HG03521 (cell line): ENCODE results near the gene TXK.

Experiments
- ATAC-seq: cut with Tn5 transposase; IDR thresholded peaks from one replicate; pipeline ENCODE4 v1.9.1; 2021; ENCODE audit warnings: mild to moderate bottlenecking, moderate library complexity; ENCODE audit not compliant: unreplicated experiment

TXK gene

DNA sequence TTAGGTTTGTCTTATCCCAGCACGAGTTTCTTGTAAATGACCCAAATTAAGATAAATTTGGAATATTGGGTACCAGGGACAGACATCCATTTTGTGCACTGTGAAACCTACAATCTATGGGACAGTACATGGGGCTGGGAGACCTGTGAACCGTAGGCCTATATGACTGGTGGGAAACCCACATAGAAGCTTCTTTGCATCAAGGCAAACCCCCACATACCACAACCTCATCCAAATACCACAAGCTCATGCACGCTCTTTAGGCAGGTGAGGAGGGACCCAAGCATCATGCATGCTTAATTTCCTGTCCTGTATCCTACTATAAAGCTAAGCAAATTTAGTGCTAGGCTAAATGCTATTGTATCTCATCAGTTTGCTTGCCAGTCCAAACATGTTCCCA lies 69.7 kb downstream of the TXK start:
- ATAC-seq = peak; percentile 53

DNA sequence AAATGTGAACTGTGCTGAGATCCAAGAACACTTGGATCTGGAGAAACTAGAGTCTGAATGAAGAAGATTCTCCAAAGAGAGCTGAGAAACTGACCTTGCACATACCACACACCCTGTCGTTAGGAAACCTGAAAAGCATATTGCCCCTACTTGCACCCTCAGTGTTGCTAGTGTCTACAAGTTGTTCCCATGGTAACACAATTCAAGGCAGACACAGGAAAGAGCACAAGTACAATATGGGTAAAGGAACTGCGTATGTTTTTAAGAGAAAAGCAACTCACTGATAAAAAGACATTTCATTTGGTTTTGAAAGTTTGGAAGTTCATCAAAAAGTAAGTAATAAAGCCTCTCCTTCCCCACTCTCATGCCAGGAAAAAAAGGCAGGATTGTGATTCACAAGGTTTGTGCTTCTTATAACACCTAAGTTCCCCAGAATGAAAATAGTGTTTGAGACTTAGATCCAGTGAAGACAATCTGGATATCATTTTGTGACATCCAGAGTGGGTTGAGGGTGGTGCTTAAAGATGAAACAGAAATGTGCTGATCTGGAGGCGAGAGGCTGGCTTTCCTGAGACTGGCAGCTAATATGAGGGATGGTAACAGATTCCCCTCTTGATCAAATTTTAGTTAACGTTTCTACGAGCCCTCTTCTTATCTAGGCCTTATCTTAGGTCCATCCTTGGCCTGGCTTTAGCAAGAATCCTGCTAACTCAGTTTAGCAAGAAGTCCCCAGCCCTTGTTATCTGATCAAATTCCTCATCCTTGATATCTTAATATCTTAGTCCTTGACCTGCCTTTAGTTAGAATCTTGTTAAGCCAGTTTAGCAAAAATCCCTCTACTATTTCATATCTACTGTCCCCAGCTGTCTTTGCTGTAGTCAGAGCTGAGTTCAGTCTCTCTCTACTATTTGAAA lies 75.2 kb downstream of the TXK start:
- no peak for ATAC-seq

DNA sequence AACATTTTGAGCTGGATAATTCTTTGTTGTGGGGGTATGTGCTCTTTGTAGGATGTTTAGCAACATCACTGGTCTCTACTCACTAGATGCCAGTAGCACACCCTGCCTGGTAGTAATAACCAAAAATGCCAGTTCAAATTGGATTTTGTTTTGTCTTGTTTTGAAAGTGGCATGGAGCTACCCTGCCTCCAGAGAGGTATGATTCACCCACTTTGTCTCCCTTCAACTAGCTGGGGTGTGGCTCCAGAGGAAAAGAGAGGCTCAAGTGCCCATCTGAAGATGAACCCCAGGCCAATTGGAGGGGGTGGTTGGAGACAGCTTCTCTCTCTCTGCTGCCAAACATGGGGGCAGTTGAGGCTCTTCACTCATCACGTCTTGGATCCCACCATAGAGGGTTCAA lies 83.0 kb downstream of the TXK start:
- ATAC-seq = no peak

DNA sequence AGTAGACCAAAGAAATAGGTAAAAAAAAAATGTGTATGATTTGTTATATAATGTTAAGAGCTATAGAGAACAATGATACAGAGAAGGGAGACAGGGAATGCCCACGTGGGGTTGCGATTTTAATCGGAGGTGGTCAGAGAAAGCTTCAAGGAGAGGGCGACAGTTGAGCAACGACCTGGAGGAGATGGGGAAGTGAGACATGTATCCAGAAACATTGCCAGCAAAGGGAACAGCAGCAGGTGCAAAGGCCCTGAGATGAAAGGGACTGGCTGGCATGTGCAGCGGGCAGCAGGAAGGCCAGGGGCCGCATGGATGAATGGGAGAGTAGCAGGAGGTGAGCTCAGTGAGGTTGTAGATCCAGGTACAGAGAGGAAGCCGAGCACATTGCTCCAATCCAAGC lies 84.6 kb downstream of the TXK start:
- no peak for ATAC-seq

DNA sequence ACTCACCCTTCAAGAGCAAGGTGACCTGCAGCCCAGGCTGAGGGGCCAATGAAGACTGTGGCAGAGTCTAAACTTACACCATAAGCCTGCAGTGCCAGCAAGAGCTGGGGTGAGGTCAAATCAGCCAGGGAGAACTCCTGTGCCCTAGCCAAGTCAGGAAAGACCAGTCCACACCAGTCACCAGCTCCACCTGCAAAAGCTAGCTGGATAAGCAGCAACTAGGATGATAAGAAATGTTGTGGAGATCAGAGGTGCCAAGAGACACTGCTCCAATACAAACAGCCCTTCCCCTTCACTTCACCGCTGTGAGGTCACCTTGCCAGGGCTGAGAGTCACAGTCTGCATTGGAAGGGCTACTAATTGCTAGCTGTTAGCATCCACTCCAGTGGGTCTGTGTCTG lies 86.2 kb downstream of the TXK start:
- ATAC-seq = peak; percentile 11

DNA sequence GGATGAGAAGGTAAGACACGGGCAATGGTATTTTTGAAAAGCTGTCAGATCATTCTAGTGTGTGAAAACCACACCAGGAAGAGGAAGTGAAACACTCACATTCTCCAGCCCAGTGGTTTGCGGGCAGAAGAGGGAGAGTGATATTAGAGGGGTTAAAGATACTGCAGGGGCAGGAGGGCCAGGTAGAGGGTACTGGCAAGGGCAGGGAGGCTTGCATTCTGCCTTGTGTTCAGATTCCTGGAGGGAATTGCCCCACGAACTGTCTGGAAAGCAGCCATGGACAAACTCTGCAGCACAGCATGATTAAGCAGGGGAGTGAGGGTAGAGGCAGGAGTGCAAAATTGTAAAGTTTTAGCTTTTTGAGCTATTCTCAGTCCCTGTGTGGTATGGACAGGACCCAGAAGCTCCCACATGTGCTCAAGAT lies 86.6 kb downstream of the TXK start:
- peak; percentile 99 for ATAC-seq

DNA sequence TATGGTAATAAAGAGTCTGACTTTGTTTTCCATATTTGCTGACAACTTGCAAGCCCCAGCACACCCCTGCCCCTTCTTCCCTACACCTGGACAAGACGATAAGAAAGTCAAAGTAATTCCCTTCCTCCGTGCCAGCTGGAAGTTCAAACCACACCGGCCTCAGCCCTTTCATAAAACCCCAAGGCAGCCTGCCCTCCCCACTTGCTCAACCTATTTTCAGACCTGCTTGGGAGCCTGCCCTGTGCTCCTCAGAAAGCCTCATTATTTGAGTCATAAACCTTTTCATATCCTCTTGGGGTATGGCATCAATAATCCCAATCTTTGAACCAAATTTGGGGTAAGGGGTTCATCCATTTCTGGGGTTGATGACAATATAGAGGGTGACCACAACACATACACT lies 88.0 kb downstream of the TXK start:
- no peak for ATAC-seq

- no peak for ATAC-seq
Measured at GRCh38 chr4:48044298-48044697, 89.8 kb downstream of the TXK start.

DNA sequence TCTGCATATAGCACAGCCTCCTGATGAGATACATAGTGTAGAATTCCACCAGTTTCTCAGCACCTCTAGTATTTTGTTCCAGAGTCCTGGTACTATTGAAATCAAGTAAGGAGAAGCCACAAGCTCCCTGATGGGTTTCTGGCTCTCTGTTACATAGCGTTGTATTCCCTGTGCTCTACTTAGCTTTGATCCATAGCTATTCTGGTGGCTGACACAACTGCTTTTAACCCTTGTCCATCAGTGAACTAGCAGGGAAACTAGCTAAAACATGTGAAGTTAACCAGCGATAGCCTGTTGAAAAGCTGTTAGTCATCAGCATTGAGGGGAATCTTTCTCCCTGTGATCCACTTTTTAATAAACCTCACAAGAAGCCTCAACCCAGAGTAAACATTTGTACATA lies 90.5 kb downstream of the TXK start:
- ATAC-seq = no peak

DNA sequence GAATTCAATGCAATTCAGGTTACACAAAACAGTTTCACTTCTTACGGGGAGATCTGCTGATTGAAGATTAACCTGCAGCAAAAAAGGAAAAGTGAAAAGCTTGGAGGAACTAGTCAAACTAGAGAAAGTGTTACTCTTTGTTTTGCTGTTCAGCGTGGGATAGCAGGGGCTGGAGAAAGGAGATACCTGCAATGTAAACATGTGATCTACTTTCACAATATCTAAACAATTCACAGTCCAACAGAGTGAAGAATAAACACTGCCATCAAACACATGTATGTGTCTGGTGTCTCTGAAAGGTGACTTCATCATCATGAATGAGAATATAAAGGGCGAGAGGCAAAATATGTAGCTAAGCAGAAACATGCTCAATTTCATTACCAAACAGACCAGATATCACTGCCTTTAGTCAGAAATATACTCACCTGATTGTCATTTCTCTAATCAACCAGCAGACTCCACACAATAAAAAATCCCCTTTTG lies 91.0 kb downstream of the TXK start:
- no peak for ATAC-seq

- ATAC-seq = no peak
Measured at GRCh38 chr4:48041535-48042137, 92.4 kb downstream of the TXK start.

- ATAC-seq = no peak
Measured at GRCh38 chr4:48039561-48039960, 94.5 kb downstream of the TXK start.

- no peak for ATAC-seq
Measured at GRCh38 chr4:48038666-48039065, 95.4 kb downstream of the TXK start.

DNA sequence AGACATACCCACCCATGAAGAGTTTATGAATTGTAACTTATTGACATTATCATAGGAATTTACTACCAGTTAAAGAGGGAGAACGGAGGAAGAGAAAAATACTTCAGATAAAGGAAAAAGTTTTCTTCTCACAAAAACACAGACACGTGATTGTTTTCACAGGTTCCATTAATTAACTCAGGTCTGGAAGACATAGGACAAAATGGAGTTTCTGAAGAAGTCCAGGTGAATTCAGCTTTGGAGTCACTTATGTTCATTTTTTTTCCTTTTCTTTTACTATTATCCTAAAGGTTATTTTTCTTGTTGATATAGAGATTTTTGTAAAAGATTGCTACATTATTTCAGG lies 97.0 kb downstream of the TXK start:
- no peak for ATAC-seq

DNA sequence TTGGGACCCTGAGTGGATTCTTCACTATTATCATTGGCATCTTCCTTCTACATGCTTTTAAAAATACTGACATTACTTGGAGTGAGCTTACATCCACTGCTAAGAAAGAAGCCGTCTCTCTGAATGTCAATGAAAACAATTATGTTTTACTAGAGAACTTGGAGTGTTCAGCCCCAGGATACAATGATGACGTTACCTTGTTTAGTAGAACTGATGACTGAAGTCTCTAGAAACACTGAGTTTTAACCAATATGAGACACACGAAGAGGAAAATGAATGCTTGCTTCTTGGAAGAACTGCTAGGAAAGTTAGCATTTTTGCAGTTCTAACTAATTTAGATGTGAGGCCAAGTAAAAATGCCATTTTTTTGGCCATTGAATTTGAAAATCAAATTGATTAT lies 98.1 kb downstream of the TXK start:
- no peak for ATAC-seq

GRCh38 chr4:48033825-48034413 lies 100.1 kb downstream of the TXK start:
- ATAC-seq = no peak

DNA sequence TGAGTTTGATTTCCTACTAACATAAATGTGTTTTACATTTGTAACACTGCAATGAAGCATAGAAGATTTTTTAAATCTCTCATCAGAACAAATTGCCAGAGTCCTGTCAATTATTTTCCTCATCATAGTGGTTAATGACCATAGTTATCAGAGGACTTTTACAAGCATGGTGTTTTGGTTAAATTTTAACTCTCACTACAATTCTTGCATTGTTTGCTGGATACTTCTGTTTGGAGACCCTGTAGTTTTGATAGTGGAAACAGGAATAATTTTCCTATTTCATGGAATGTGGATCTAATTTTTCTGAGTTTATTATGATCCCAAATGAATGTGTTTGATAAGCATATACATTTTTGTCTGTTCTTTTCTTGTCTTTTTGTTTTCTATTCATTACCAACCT lies 100.6 kb downstream of the TXK start:
- no peak for ATAC-seq

DNA sequence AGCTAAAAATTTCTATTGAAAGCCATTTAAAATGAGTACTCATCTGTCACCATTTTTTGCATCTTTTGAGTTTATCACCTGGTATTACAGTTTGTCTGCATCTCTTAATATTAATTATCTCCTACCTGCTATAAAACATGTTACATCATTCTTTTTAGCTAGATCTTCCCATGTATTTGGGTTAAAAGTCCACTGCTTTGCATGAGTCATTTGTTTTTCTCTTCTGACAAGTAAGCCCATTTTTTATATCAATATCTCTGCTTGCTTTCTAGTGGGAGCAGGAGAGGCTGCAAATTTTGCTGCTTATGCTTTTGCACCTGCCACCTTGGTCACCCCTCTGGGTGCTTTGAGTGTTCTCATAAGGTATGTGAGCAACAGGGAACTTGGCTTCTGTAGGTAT lies 101.3 kb downstream of the TXK start:
- ATAC-seq = no peak

- no peak for ATAC-seq
Measured at GRCh38 chr4:48031802-48032525, 102.1 kb downstream of the TXK start.

DNA sequence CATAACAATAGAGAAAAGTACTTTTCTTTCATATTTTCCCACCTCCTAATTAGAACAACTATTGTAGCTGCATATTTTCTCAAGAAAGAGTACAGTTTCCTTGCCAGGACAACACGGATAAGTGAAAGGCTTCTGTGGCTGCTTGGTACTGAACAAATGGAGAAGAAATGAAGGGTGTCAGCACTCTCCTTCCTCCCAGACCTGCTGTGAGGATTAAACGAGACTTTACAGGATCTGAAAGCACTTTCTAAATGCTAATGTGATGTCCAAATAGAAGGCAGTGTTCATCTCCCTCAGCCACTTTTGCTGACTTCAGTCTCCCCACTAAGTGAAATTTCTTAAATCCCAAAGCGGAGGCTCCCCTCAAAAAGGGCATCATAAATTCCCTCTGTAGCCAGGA lies 103.6 kb downstream of the TXK start:
- no peak for ATAC-seq

DNA sequence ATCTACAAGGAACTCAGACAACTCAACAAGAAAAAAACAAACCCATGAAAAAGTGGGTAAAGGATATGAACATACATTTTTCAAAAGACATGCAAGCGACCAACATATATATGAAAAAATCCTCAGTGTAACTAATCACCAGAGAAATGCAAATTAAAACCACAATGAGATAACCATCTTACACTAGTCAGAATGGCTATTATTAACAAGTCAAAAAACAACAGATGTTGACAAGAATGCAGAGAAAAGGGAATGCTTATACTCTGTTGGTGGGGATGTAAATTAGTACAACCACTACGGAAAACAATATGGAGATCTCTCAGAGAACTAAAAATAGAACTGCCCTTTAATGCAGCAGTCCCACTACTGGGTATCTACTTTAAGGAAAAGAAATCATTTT lies 105.4 kb downstream of the TXK start:
- no peak for ATAC-seq
